Measurements from ENCODE around the gene SPNS2. TPM values are rescaled to one million over a fixed set of nuclear protein-coding genes. Genes with fewer than 3 reads are reported as not detected.
"Not testable (repeated sequence)": the region's sequence is repeated elsewhere in the genome, so short reads cannot be mapped to it uniquely, and the experiment has no call there.

SPNS2 gene
- total and polyA plus RNA-seq, 5 donors, result 9.6 to 16.2 (median 10.6) TPM

GRCh38 chr17:4577386-4577993 lies 78.8 kb downstream of the SPNS2 start:
- DNase-seq, result peak; percentile 70 to 73 (median 71)
- Histone ChIP-seq H3K4me3 (ENCODE audit: low read length) (no peak overlapping the region), H3K27me3 (ENCODE audit: control insufficient read depth, insufficient read depth) (no peaks in the 10 kb centered on the region), H3K9me3 (ENCODE audit: control insufficient read depth, low read length) (no peaks in the 10 kb centered on the region), H3K27ac (ENCODE audit: low read length) (no peak overlapping the region), H3K4me1 (ENCODE audit: control insufficient read depth, insufficient read depth, low read length) (no peaks in the 10 kb centered on the region)
- intact Hi-C loops (cut with DNase I), result no loop called here
- ATAC-seq, result peak; percentile 73 to 93
- 70% methylated on average over 8 of the region's 8 CpGs for WGBS

DNA sequence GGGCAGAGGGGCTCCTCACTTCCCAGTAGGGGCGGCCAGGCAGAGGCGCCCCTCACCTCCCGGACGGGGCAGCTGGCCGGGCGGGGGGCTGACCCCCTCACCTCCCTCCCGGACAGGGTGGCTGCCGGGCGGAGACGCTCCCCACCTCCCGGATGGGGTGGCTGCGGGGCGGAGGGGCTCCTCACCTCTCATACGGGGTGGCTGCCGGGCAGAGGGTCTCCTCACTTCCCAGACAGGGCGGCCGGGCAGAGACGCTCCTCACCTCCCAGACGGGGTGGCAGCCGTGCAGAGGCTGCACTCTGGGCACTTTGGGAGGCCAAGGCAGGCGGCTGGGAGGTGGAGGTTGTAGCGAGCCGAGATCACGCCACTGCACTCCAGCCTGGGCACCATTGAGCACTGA lies 79.7 kb downstream of the SPNS2 start:
- H3K4me1 ChIP-seq (ENCODE audit: control insufficient read depth, insufficient read depth, low read length); H3K9me3 ChIP-seq (ENCODE audit: control insufficient read depth, low read length); H3K27me3 ChIP-seq (ENCODE audit: control insufficient read depth, insufficient read depth); intact Hi-C loops (cut with DNase I); H3K27ac ChIP-seq (ENCODE audit: low read length); ATAC-seq; H3K4me3 ChIP-seq (ENCODE audit: low read length): not testable (repeated sequence)
- peak in 2 of 3 donors; percentile 37 to 56 for DNase-seq
- 97% methylated on average over 24 of the region's 24 CpGs for WGBS

GRCh38 chr17:4579678-4580077 lies 81.0 kb downstream of the SPNS2 start:
- ATAC-seq (no peak), DNase-seq (peak in 1 of 3 donors; percentile 11)
- H3K27ac ChIP-seq (ENCODE audit: low read length), result no peak overlapping the region
- WGBS, result 81% methylated on average over 11 of the region's 11 CpGs
- H3K4me1 ChIP-seq (ENCODE audit: control insufficient read depth, insufficient read depth, low read length), result no peaks in the 10 kb centered on the region
- no peaks in the 10 kb centered on the region for H3K9me3 ChIP-seq (ENCODE audit: control insufficient read depth, low read length)
- H3K27me3 ChIP-seq (ENCODE audit: control insufficient read depth, insufficient read depth), result no peaks in the 10 kb centered on the region
- intact Hi-C loops (cut with DNase I), result no loop called here
- no peak overlapping the region for H3K4me3 ChIP-seq (ENCODE audit: low read length)

DNA sequence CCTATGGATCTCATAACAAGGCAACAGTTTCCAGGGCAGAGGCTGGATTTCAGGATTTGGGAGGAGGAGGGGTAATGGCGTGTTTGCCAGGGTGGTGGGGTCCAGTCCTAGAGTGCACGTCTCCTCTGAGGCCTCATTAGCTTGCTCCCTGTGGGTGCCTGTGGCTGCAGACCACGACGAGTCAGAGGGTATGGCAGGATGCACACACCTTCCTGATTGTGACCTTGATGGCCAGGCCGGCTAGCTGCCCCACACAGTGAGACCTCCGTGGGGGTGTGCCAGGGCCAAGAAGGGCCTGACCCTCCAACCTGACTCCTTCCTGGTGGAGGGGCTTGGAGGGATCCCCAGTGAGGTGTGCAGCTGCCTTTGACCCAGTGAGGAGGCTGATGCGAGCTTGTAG lies 81.6 kb downstream of the SPNS2 start:
- Histone ChIP-seq H3K4me1 (ENCODE audit: control insufficient read depth, insufficient read depth, low read length) (no peaks in the 10 kb centered on the region), H3K27ac (ENCODE audit: low read length) (no peak overlapping the region), H3K4me3 (ENCODE audit: low read length) (no peak overlapping the region), H3K9me3 (ENCODE audit: control insufficient read depth, low read length) (no peaks in the 10 kb centered on the region), H3K27me3 (ENCODE audit: control insufficient read depth, insufficient read depth) (no peaks in the 10 kb centered on the region)
- no peak for ATAC-seq
- DNase-seq, result peak in 2 of 3 donors; percentile 48 to 56
- WGBS, result 57% methylated on average over 7 of the region's 7 CpGs
- intact Hi-C loops (cut with DNase I), result no loop called here

DNA sequence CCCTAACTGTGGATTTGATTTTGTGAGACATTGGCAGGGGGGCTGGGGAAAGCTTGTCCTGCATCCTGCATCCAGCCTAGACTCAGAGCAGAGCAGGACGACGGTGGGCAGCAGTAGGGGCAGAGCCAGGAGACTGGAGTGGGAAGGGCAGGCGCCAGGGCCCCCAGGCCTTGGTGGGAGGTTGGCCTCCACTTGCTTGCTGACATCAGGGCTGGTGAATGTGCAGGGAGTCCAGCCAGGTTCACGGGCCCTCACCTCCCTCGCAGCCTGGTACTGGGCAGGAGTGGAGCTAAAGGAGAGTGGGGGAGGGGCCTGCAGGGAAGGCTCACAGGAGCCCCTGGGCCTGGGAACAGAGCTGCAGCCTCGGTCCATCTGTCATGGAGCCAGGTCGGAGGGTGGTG lies 83.4 kb downstream of the SPNS2 start:
- Histone ChIP-seq H3K27me3 (ENCODE audit: control insufficient read depth, insufficient read depth) (no peaks in the 10 kb centered on the region), H3K27ac (ENCODE audit: low read length) (no peak overlapping the region), H3K4me1 (ENCODE audit: control insufficient read depth, insufficient read depth, low read length) (no peaks in the 10 kb centered on the region), H3K4me3 (ENCODE audit: low read length) (no peak overlapping the region), H3K9me3 (ENCODE audit: control insufficient read depth, low read length) (no peaks in the 10 kb centered on the region)
- no peak for ATAC-seq
- intact Hi-C loops (cut with DNase I), result no loop called here
- 69% methylated on average over 7 of the region's 7 CpGs for WGBS
- DNase-seq, result peak in 2 of 3 donors; percentile 46 to 59

DNA sequence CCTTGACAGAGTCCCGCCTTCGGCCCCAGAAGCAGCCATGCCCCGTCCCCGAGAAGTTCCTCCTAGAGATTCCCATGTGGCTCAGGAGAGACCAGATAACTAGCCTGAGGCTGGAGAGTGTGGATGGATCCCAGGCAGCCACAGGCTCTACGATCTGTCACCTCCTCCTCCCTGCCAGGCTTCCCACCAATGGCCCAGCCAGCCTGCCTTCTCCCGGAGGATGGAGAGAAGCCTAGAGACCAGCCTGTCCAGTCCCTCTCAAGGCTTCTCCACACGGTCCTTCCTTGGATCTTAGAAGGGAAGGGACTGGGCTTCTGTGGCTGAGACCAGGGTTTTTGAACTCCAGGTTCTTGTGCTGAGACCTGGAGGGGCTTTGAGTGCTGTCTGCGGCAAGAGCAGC lies 84.0 kb downstream of the SPNS2 start:
- no peak for ATAC-seq
- Histone ChIP-seq H3K4me1 (ENCODE audit: control insufficient read depth, insufficient read depth, low read length) (peaks cover 3% of the 10 kb centered on the region), H3K27ac (ENCODE audit: low read length) (no peak overlapping the region), H3K4me3 (ENCODE audit: low read length) (no peak overlapping the region), H3K9me3 (ENCODE audit: control insufficient read depth, low read length) (no peaks in the 10 kb centered on the region), H3K27me3 (ENCODE audit: control insufficient read depth, insufficient read depth) (no peaks in the 10 kb centered on the region)
- WGBS, result 74% methylated on average over 8 of the region's 8 CpGs
- DNase-seq, result peak in 2 of 3 donors; percentile 21 to 32
- intact Hi-C loops (cut with DNase I), result no loop called here

- Histone ChIP-seq H3K9me3 (ENCODE audit: control insufficient read depth, low read length) (no peaks in the 10 kb centered on the region), H3K4me3 (ENCODE audit: low read length) (no peak overlapping the region), H3K27me3 (ENCODE audit: control insufficient read depth, insufficient read depth) (no peaks in the 10 kb centered on the region), H3K27ac (ENCODE audit: low read length) (no peak overlapping the region), H3K4me1 (ENCODE audit: control insufficient read depth, insufficient read depth, low read length) (peaks cover 3% of the 10 kb centered on the region)
- DNase-seq (peak in 2 of 3 donors; percentile 16 to 27), ATAC-seq (no peak)
- WGBS, result 79% methylated on average over 3 of the region's 3 CpGs
- intact Hi-C loops (cut with DNase I), result no loop called here
Observed at GRCh38 chr17:4583206-4583605, 84.5 kb downstream of the SPNS2 start.

GRCh38 chr17:4583782-4584100 lies 85.1 kb downstream of the SPNS2 start:
- DNase-seq (peak in 2 of 3 donors; percentile 71 to 72), ATAC-seq (peak; percentile 60 to 74)
- Histone ChIP-seq H3K27me3 (ENCODE audit: control insufficient read depth, insufficient read depth) (no peaks in the 10 kb centered on the region), H3K4me3 (ENCODE audit: low read length) (peak overlapping the region; percentile 46), H3K4me1 (ENCODE audit: control insufficient read depth, insufficient read depth, low read length) (peaks cover 3% of the 10 kb centered on the region), H3K9me3 (ENCODE audit: control insufficient read depth, low read length) (no peaks in the 10 kb centered on the region), H3K27ac (ENCODE audit: low read length) (no peak overlapping the region)
- intact Hi-C loops (cut with DNase I), result no loop called here
- 27% methylated on average over 12 of the region's 12 CpGs for whole genome bisulfite sequencing

DNA sequence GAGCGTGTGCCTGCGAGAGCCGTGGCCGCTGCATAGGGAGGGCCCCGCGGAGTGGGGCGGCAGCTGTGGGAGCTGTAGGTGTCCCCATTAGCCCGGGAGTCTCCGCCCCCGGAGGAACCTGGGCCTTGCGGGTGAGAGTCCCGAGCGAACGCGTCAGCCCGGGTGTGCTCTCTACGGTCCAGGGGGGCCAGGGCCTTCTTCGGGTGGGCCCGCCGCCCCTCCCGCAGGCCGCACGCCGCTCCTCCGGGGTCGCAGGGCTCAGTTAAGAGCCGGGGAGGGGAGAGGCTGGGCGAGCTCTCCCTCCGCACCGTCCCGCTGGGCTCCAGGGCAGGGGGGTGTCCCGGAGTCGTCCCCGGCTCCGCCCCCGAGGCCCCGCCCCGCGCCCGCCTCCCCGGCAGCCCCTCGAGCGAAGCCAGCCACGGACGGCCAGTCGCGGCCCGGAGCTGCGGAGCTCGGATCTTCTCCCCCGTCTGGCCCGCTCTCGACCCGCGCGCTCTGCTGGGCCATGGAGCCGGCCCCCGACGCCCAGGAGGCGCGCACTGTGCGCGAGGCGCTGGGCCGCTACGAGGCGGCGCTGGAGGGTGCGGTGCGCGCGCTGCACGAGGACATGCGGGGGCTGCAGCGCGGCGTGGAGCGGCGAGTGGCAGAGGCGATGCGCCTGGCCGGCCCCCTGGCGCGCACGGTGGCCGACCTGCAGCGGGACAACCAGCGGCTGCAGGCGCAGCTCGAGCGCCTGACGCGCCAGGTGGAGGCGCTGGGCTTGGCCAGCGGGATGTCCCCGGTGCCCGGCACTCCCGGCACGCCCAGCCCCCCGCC lies 85.6 kb downstream of the SPNS2 start, which contains the start of gene SMTNL2:
SMTNL2 (plus strand) TSS at position 429 of the 816 bp plus-strand sequence; CDS start at position 506, 77 bp downstream.
- Histone ChIP-seq H3K4me3 (ENCODE audit: low read length) (peak within 1 kb of the TSS; percentile 46), H3K4me1 (ENCODE audit: control insufficient read depth, insufficient read depth, low read length) (peaks cover 3% of the 10 kb centered on the region), H3K27ac (ENCODE audit: low read length) (no peak within 1 kb of the TSS), H3K9me3 (ENCODE audit: control insufficient read depth, low read length) (no peaks in the 10 kb centered on the region), H3K27me3 (ENCODE audit: control insufficient read depth, insufficient read depth) (no peaks in the 10 kb centered on the region)
- intact Hi-C loops (cut with DNase I), result no loop called here
- WGBS, result under 1% methylated on average over 100 of the region's 100 CpGs
- ATAC-seq (peak; percentile 79 to 82), DNase-seq (peak; percentile 82 to 92 (median 92))

DNA sequence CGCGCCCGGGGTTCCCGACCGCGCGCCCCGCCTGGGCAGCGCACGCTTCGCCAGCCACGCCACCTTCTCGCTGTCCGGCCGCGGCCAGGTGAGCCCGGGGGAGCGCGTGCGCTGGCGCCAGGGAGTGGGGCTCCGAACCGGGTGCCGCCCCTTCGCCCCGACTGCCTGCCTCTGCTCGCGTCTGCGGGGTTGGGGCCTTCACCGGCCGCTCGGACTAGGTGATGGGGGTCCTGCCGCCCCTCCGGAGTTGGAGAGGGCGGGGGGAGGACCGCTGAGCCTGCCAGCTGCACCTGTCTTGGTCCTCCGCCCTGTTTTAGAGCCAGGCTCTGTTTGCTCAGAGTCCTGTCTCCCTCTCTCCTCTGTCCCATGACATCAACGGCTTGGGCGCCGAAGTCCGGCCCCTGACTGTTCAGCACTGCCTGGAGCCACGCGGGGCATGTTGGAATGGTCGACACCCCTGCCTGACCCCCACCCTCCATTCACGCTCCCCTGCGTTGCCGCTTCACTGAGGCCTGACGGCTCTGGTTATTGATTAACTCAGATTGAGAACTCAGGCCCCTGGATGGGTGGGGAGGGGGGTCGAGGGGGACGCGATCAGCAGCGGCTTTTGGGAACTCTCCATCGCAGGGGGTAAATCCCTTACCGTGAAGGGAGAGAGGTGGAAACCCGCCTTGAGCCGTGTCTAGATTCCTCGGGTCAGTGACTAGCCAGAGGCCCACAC lies 86.4 kb downstream of the SPNS2 start:
- no peaks in the 10 kb centered on the region for H3K27me3 ChIP-seq (ENCODE audit: control insufficient read depth, insufficient read depth)
- peak overlapping the region; percentile 46 for H3K4me3 ChIP-seq (ENCODE audit: low read length)
- H3K9me3 ChIP-seq (ENCODE audit: control insufficient read depth, low read length), result no peaks in the 10 kb centered on the region
- intact Hi-C loops (cut with DNase I), result no loop called here
- DNase-seq, result peak in 2 of 3 donors; percentile 64 to 69
- 28% methylated on average over 57 of the region's 57 CpGs for WGBS
- H3K4me1 ChIP-seq (ENCODE audit: control insufficient read depth, insufficient read depth, low read length), result peaks cover 3% of the 10 kb centered on the region
- no peak overlapping the region for H3K27ac ChIP-seq (ENCODE audit: low read length)
- ATAC-seq, result no peak

DNA sequence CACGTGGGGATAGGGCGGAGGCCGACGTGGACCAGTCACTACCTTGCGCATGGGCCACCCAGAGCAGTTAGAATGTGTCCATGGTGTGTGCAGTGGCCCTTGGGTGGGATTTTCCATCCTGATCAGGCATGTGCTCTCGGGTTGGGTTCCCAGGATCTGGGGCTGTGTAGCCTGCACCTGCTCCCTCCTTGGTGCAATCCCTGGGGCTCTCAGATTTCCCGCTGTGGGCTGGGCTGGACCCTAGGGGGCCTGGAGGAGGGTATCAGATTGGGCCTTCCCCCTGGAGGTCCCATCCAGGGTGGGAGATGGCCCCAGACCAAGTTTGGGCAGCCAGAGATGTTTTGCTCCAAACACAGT lies 86.9 kb downstream of the SPNS2 start:
- DNase-seq (peak in 2 of 3 donors; percentile 49 to 52), ATAC-seq (no peak)
- Histone ChIP-seq H3K9me3 (ENCODE audit: control insufficient read depth, low read length) (no peaks in the 10 kb centered on the region), H3K4me3 (ENCODE audit: low read length) (no peak overlapping the region), H3K4me1 (ENCODE audit: control insufficient read depth, insufficient read depth, low read length) (peaks cover 3% of the 10 kb centered on the region), H3K27me3 (ENCODE audit: control insufficient read depth, insufficient read depth) (no peaks in the 10 kb centered on the region), H3K27ac (ENCODE audit: low read length) (no peak overlapping the region)
- intact Hi-C loops (cut with DNase I), result no loop called here
- WGBS, result 82% methylated on average over 7 of the region's 7 CpGs
